ENCODE measurements around the gene SAMD8. TPM values are rescaled to one million over a fixed set of nuclear protein-coding genes. Genes with fewer than 3 reads are reported as not detected.

SAMD8 gene
- total and polyA plus RNA-seq, 3 donors from 2014 or later = 45.0 to 66.3 (median 55.3) TPM

- intact Hi-C loops (cut with DNase I; ENCODE audit: low total_unique reads) = no loop called here
- H3K4me3 ChIP-seq = no peak overlapping the region
- 67 to 81% methylated on average over 5 of the region's 5 CpGs for WGBS, 2 donors
- no peak for DNase-seq
- peaks cover 40% of the 10 kb centered on the region for H3K4me1 ChIP-seq
- no peaks in the 10 kb centered on the region for H3K36me3 ChIP-seq (ENCODE audit: low read depth, missing control alignments)
- no peak for TF ChIP-seq CTCF (IDR thresholded peaks at IDR 0.05)
- no peak for TF ChIP-seq POLR2A (IDR thresholded peaks at IDR 0.05)
- H3K27me3 ChIP-seq = no peaks in the 10 kb centered on the region
- peak overlapping the region; percentile 82 to 92 for H3K27ac ChIP-seq
- H3K9me3 ChIP-seq = no peaks in the 10 kb centered on the region
Measured at GRCh38 chr10:75226656-75227055, 115.2 kb downstream of the SAMD8 start.

- H3K36me3 ChIP-seq (ENCODE audit: low read depth, missing control alignments) = no peaks in the 10 kb centered on the region
- no peak for DNase-seq
- intact Hi-C loops (cut with DNase I; ENCODE audit: low total_unique reads) = no loop called here
- no peaks in the 10 kb centered on the region for H3K27me3 ChIP-seq
- 88 to 100% methylated on average over 3 of the region's 3 CpGs for WGBS, 2 donors
- H3K4me1 ChIP-seq = peaks cover 40% of the 10 kb centered on the region
- no peak overlapping the region for H3K4me3 ChIP-seq
- H3K9me3 ChIP-seq = no peaks in the 10 kb centered on the region
- no peak for TF ChIP-seq CTCF (IDR thresholded peaks at IDR 0.05)
- no peak for TF ChIP-seq POLR2A (IDR thresholded peaks at IDR 0.05)
- H3K27ac ChIP-seq = peak overlapping the region in 1 of 2 donors; percentile 92
Measured at GRCh38 chr10:75228278-75228677, 116.8 kb downstream of the SAMD8 start.

GRCh38 chr10:75228834-75229233, 117.4 kb downstream of the SAMD8 start:
- peaks cover 38% of the 10 kb centered on the region for H3K4me1 ChIP-seq
- peak overlapping the region in 1 of 2 donors; percentile 92 for H3K27ac ChIP-seq
- intact Hi-C loops (cut with DNase I; ENCODE audit: low total_unique reads) = no loop called here
- DNase-seq = no peak
- H3K27me3 ChIP-seq = no peaks in the 10 kb centered on the region
- H3K9me3 ChIP-seq = no peaks in the 10 kb centered on the region
- no peak overlapping the region for H3K4me3 ChIP-seq
- no peaks in the 10 kb centered on the region for H3K36me3 ChIP-seq (ENCODE audit: low read depth, missing control alignments)
- 61 to 66% methylated on average over 4 of the region's 4 CpGs for WGBS, 2 donors
- no peak for TF ChIP-seq POLR2A (IDR thresholded peaks at IDR 0.05)
- no peak for TF ChIP-seq CTCF (IDR thresholded peaks at IDR 0.05)

- TF ChIP-seq CTCF (IDR thresholded peaks at IDR 0.05) (no peak), POLR2A (IDR thresholded peaks at IDR 0.05) (no peak)
- peaks cover 27% of the 10 kb centered on the region for H3K4me1 ChIP-seq
- intact Hi-C loops (cut with DNase I; ENCODE audit: low total_unique reads) = loop anchor here (10.0 kb wide), 2 partner anchors 125 to 985 kb away; a partner anchor contains a TSS
- no peaks in the 10 kb centered on the region for H3K9me3 ChIP-seq
- DNase-seq = no peak
- H3K27ac ChIP-seq = no peak overlapping the region
- H3K4me3 ChIP-seq = no peak overlapping the region
- 92 to 99% methylated on average over 3 of the region's 3 CpGs for WGBS, 2 donors
- no peaks in the 10 kb centered on the region for H3K36me3 ChIP-seq (ENCODE audit: low read depth, missing control alignments)
- H3K27me3 ChIP-seq = no peaks in the 10 kb centered on the region
Measured at GRCh38 chr10:75229971-75230370, 118.5 kb downstream of the SAMD8 start.

GRCh38 chr10:75230600-75231038, 119.2 kb downstream of the SAMD8 start:
- no peak overlapping the region for H3K4me3 ChIP-seq
- no peaks in the 10 kb centered on the region for H3K27me3 ChIP-seq
- no peaks in the 10 kb centered on the region for H3K9me3 ChIP-seq
- no peak for TF ChIP-seq POLR2A (IDR thresholded peaks at IDR 0.05)
- TF ChIP-seq CTCF (IDR thresholded peaks at IDR 0.05) = peak; percentile 92 to 93 (median 92)
- WGBS, 2 donors = 35 to 47% methylated on average over 5 of the region's 5 CpGs
- H3K36me3 ChIP-seq (ENCODE audit: low read depth, missing control alignments) = no peaks in the 10 kb centered on the region
- intact Hi-C loops (cut with DNase I; ENCODE audit: low total_unique reads) = loop anchor here (10.0 kb wide), 2 partner anchors 126 to 986 kb away; a partner anchor contains a TSS
- peaks cover 22% of the 10 kb centered on the region for H3K4me1 ChIP-seq
- peak; percentile 95 for DNase-seq
- H3K27ac ChIP-seq = no peak overlapping the region
